Medulla oblongata (tissue), 1 donor: ENCODE measurements around the gene ALPP.
"Not testable (repeated sequence)": the region's sequence is repeated elsewhere in the genome, so short reads cannot be mapped to it uniquely, and the experiment has no call there.

Source experiments
- DNase-seq: peaks from one replicate; pipeline ENCODE4 v3.0.0-alpha.2; 2015; ENCODE audit errors: extremely low spot score

The ALPP gene

DNA sequence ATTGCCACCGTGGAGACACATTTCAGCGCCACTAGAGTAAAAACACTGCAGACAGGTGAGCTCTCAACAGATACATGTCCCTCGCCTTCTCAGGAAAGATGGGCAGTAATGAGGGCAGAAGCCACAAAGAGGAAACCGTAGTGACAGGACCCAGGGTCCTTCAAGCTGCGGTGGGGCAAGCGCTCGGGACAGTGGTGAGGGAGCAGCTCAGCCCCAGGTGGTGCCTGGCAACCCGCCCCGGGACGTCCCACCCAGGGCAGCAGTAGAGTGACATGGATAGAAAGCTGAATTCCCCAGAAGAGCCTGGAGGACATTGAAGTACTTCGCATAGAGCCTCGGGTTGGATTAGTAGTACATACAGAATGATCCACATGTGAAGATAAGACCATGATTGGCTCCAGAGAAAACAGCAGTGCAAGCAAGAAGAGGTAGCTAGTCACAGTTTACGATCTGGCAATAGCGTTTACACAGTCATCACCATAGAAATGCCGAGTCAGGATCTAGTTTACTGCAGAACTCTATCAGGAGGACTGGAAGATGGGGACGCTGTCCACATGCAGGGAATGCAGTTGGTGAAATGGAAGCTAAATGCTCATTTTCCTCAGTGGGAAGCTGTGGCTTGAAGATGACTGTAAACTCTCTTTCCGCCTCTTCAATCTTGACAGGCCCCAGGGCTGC, 37.4 kb upstream of the ALPP start:
- no peak for DNase-seq

DNA sequence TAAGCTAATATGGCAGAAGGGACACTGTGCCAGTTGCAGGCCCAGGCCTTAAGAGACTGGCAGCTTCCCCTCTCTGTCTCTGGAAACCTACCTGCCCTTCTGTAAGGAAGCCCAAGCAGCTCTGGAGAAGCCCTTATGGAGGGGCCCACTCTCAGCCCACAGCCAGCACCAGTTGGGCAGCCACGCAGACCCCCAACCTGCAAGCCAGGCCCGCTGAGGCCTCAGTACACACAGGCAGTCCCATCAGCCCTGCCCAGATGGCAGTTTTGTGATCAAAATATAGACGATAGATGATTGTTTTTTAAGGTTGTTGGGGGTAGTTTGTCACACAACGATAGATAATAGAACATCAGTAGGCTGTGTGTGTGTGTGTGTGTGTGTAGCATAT, 36.8 kb upstream of the ALPP start:
- no peak for DNase-seq

GRCh38 chr2:232342635-232343565, 35.7 kb upstream of the ALPP start:
- DNase-seq = no peak

- DNase-seq = no peak
These were observed 34.7 kb upstream of the ALPP start for GRCh38 chr2:232343821-232344220.

DNA sequence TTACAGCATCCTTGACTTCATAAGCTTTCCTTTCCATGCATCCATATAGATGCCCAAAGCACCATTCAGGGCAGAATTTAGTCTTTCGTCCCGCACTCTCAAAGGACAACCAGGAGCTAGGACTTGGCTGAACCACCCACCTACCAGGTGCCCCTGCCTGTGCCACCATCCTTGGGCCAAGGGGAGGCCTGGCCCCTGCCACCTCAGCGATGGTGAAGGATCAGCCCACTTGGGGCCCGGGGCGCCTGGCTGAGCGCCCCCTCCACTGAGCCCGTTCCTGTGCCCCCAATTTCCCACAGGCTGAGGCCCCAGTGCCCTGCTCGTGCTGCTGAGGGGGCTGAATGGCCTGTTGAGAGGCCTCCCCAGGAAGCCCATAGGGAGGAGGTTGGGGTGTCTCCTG, 33.3 kb upstream of the ALPP start:
- DNase-seq = no peak

GRCh38 chr2:232347369-232347768, 31.2 kb upstream of the ALPP start:
- DNase-seq = no peak

DNA sequence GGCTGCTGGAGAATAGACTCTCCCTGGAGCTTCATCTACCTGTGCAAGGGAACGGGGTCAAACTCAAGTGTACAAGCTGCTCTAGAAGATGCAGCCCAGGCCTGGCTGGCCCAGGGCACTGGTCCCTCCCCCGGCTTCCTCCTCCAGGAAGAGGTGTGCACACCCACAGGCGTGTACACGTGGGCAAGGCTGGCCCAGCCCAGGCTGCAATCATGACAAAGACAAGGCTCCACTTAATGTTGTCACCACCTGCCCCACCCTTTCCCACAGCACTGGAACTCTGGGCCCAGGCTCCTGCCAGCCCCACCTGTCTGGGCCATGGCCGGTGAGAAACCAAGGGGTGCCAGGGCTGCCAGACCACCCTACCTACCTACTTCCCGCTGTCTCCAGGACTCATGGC, 29.6 kb upstream of the ALPP start:
- DNase-seq = no peak

- no peak for DNase-seq
These were observed 29.0 kb upstream of the ALPP start for GRCh38 chr2:232349546-232349945.

DNA sequence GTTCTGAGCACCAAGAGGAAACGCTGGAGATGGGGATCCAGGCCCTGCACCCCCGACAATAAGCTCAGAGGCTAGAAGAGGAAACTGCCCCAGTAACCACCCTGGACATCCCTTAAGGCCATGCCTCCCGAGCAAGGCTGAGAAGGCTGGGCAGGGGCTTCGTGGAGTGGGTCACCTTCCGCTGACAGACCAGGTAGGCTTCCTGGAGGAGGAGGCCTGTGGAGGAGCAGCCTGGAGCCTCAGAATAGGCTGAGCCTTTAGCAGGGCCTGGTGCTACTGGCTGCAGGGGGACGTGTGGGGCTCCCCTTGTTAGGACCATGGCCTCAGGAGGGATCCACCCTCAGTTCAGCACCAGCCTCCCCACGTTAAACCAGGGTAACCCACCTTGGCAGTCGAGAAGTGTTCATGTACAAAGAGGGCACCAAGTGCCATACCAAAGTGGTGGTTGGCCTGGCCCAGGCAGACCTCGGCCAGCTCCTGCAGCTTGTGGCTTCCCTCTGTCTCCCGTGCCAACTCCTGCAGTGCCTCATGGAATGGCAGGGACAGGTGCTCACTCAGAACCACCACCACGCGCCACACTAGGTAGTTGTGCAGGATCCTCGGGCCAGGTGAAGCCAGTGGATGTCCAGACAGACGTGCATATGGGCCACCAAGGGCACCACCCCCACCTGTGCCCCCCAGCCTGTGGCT, 28.5 kb upstream of the ALPP start:
- no peak for DNase-seq

DNA sequence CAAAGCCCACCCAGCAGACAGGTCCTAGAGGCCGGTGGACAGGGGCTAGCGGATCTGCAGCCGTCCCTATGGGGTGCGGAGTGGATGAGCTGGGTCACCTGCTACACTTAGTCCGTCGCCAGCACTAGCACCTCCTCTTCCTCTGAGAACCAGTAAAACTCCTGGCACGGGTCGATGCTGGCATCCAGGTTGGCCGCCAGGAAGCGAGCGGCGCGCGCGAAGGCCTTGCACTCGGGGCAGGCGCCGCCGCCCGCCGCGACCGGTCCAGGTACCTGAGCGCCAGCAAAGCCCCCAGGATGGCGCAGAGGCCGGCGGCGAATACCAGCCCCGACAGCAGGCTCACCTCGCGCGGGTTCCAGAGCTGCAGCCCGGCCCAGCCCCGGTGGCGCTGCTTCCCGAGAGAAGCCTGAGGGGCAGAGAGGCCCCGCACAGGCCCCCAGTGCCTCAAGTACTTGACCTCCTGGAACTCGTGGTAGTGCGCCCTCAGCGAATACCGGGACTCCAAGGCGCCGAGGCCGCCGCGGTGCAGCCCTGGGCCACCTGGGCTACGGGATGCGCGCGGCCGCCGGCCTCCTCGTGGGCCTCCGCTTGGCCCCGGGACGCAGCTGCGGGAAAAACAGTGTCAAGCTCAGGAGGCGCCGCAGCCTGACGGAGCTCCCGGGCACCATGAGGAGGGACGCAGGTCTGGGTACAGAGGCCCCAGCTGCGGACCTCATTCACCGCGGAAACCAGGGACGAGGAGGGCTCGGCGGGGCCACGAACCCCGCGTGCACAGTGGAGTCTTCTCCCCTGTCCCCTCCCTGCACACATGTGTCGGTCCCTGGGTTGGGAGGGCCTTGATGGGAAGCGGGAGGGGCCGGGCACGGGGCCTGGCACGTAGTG, 27.5 kb upstream of the ALPP start:
- DNase-seq = no peak

DNA sequence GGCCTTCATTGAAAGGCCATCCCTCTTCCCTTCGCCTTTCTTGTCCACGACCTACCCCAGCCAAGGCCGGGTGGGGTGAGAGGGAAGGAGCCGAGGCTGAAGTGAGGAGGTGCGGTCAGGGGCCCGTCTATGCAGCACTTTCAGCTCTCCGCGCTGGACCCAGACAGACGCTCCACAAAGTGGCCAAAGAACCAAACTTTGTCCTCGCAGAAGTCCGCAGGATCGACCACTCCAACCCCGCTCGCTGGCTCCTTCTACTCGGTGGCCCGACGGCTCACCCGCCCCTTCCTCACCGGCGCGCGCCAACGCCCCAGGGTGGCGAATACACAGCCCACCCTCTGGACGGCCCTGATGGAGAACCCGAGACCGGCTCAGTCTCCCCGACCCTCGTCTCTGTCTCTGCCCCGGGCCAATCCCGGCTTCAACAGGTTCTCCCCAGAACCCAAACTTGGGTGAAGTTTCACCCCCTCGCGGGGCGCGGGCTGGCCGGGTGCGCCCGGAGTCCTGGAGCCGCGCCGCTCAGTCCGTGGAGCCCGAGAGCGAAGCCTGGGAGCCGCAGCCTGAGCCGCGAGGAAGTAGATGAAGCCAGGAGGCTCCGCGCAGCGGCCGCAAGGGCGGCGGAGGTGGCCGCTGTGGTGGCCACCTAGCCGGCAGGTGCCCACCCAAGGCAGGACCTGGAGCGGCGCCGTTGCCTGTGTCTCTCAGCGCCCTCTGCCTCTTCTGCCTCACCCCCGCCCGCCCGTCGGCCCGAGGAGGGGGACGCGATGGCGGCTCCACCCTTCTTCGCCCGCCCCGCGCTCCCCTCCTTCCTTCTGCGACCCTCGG, 26.7 kb upstream of the ALPP start:
- no peak for DNase-seq

- DNase-seq = no peak
These were observed 25.9 kb upstream of the ALPP start for GRCh38 chr2:232352511-232353091.

DNA sequence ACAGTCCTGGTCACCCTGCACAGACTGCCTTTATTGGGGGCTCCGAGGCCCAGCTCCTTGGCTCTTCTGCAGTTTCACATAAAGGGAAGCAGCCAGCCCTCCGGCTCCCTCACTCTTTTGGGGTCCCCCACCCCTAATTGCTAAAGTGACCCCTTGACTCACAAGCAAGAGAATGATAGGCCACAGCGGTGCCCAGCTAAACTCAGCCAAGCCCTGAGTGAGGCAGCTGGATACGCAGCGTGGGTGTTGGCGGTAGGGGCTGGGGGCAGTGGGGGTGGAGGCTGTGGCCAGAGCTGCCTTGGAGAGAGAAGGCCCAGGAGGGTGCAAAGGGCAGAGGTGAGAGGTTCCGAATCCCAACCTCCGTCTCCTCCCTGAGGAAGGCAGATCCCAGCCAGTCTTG, 25.5 kb upstream of the ALPP start:
- DNase-seq = no peak

DNA sequence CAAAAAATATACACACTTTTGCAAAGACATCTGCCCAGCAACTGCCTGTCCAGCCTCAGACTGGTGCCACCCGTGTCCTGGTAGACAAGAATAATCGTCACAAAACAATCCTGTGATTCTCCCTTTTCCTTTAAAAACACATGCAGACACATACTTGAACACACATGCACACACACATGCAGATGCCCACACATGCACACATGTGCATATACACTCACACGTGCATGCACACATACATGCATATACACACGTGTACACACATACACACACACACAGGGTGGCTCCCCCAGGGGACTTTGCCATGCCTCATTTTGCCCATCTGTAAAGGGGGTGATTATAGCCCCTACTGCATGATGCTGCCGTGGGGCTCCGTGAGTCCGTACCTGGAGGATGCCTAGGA, 24.9 kb upstream of the ALPP start:
- no peak for DNase-seq

DNA sequence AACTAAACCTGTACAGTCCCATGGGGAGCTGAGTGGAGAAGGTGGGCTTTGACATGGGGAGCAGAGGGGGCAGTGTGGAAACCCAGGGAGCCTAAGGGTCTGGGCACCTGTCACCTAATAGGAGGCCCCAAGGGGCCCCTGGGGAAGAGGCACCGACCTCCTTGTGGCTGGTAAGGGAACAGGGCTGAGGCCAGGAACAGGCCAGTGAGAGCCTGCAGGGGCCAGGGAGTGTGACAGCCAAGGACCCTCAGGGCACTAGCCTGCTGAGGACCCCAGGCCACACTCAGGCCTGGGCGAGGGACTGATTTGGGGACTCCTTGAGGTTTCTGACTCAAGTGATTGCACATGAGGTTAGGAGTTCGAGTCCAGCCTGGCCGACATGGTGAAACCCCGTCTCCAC, 24.5 kb upstream of the ALPP start:
- DNase-seq = no peak

DNA sequence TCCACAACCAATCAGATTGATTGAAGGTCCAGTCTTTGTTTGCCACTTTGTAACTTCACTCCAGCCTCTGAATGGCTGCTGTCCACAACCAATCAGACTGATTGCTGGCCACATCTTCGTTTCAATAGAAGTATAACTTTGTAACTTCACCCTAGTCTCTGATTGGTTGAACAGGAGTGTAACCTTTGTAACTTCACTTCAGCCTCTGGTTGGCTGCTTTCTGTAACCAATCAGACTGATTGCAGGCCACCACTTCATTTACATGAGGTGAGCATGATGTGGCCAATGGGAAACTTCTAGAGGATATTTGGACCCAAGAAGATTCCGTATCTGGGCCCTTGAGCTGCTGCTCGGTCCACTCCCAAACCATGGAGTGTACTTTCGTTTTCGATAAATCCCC, 16.9 kb upstream of the ALPP start:
- DNase-seq = no peak

DNA sequence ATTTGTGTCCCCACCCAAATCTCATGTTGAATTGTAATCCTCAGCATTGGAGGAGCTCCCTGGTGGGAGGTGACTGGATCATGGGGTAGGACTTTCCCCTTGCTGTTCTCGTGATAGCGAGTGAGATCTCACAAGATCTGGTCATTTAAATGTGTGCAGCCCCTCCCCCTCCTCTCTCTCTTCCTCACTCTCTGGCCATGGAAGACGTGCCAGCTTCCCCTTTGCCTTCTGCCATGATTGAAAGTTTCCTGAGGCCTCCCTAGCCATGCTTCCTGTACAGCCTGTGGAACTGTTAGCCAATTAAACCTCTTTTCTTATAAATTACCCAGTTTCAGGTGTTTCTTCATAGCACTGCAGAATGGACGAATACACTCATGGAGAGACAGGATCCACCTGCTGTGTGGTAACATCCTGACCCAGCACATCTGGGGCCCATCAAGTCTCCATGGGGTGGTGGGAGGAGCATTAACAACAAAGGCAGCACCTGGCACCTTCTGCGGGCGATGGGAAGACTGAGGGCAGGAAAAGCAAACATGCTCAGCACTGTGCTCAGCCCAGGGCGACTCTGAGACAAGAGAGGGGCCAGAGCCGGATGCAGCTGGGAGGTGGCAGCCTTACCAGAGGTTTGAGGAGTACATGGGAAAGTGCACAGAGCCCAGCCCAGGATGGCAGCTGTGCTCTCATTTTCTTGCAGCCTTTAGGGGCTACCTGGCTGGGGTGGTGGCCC, 16.2 kb upstream of the ALPP start:
- DNase-seq = no peak

DNA sequence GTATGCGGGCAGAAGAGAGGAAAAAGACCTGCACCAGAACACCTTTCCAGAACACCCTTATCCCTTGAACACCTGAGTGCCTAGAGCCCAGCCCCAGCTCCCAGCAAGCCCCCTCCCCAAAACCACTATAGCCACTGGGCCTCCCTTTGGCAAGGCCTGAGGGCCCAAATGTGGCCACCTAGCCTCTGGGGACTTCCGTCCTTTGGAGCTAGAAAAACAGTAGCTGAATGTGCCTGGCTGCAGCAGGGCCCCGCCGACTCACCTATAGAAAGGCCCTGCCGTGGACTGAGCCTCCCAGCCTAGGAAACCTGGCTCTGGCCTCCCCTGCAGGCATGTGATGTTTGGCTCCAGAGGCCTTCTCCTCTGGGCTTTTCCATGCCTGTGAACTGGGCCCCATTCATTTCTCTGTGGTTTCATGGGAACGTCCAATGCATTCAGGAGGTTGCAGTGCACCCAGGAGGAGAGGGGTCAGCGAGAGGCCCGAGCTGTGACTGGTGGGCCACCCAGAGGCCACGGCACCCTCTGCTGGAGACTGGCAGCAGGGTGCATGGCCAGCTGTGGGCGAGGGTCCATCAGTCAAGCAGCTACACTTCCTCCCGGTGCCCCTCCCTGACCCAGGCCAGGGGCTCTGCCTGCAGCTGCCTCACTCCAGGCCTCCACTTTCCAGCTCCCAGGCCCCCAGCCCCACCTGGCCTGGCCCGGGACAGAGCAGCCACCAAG, 15.3 kb upstream of the ALPP start:
- not testable (repeated sequence) for DNase-seq
